DOHH2 (cell line): ENCODE data around the gene DNAJC5G.
"Not testable (repeated sequence)": the region's sequence is repeated elsewhere in the genome, so short reads cannot be mapped to it uniquely, and the experiment has no call there.

Experiments
- H3F3A ChIP-seq: fragments of 200-600 bp; sonication (generic), shearing (Covaris generic); 2 replicates; pipeline ENCODE4 v1.6.0; 2016; ENCODE audit warnings: antibody characterized with exemption, mild to moderate bottlenecking; ENCODE audit not compliant: control insufficient read depth, insufficient read depth
- H3K27ac ChIP-seq: fragments of 200-600 bp; sonication (generic); 2 replicates; pipeline ENCODE4 v1.5.1; 2014; ENCODE audit warnings: low read depth, mild to moderate bottlenecking, low read length, moderate library complexity
- H3K27me3 ChIP-seq: fragments of 200-600 bp; sonication (generic); 2 replicates; pipeline ENCODE4 v1.6.1; 2014; ENCODE audit warnings: mild to moderate bottlenecking, low read length, mixed read lengths; ENCODE audit not compliant: control insufficient read depth
- H3K36me3 ChIP-seq: fragments of 200-600 bp; sonication (generic); 2 replicates; pipeline ENCODE4 v1.6.1; 2014; ENCODE audit warnings: mild to moderate bottlenecking, low read length, moderate library complexity, mixed read lengths; ENCODE audit not compliant: control insufficient read depth
- H3K4me1 ChIP-seq: fragments of 200-600 bp; sonication (generic); 2 replicates; pipeline ENCODE4 v1.6.1; 2014; ENCODE audit warnings: mild to moderate bottlenecking, low read length, mixed read lengths; ENCODE audit not compliant: control insufficient read depth
- H3K4me2 ChIP-seq: fragments of 200-600 bp; sonication (generic); 2 replicates; pipeline ENCODE4 v1.6.0; 2014; ENCODE audit warnings: mild to moderate bottlenecking, low read length, moderate library complexity
- H3K4me3 ChIP-seq: fragments of 200-600 bp; sonication (generic); 2 replicates; pipeline ENCODE4 v1.5.1; 2014; ENCODE audit warnings: mild to moderate bottlenecking, low read length, mixed read lengths
- H3K79me2 ChIP-seq: fragments of 200-600 bp; sonication (generic); 2 replicates; pipeline ENCODE4 v1.6.1; 2014; ENCODE audit warnings: mild to moderate bottlenecking, low read length, mixed read lengths; ENCODE audit not compliant: control insufficient read depth
- H3K9me2 ChIP-seq: fragments of 200-600 bp; sonication (generic); replicated peaks from 2 replicates; pipeline ENCODE4 v1.6.1; 2014; ENCODE audit warnings: mild to moderate bottlenecking, low read length, mixed read lengths; ENCODE audit not compliant: control insufficient read depth
- H3K9me3 ChIP-seq: fragments of 200-600 bp; sonication (generic); 2 replicates; pipeline ENCODE4 v1.6.1; 2014; ENCODE audit warnings: antibody characterized with exemption, low read length, mixed read lengths; ENCODE audit not compliant: control insufficient read depth, insufficient read depth
- H4K20me1 ChIP-seq: fragments of 200-600 bp; sonication (generic); 2 replicates; pipeline ENCODE4 v1.6.0; 2014; ENCODE audit warnings: low read depth, mild to moderate bottlenecking, antibody characterized with exemption, low read length, moderate library complexity; ENCODE audit not compliant: control insufficient read depth, insufficient read depth
- EZH2phosphoT487 ChIP-seq: fragments of 200-600 bp; sonication (generic); IDR thresholded peaks from 2 replicates; pipeline ENCODE4 v1.6.1; 2017; ENCODE audit warnings: borderline replicate concordance, mild to moderate bottlenecking, antibody characterized with exemption, low read length, moderate library complexity, mixed read lengths
- TF ChIP-seq, protein P1 (sequence below): fragments of 200-600 bp; sonication (generic); IDR thresholded peaks from one replicate; pipeline ENCODE4 v1.5.1; 2014; ENCODE audit warnings: antibody characterized with exemption, mild to moderate bottlenecking, low read depth, low read length; ENCODE audit not compliant: poor library complexity, severe bottlenecking

DNAJC5G gene

GRCh38 chr2:27264253-27264752 lies 10.9 kb upstream of the DNAJC5G start:
- Histone ChIP-seq H3K9me3 (no peaks in the 10 kb centered on the region), H3K79me2 (no peaks in the 10 kb centered on the region), H3K27ac (no peak overlapping the region), H3K4me1 (peaks cover 33% of the 10 kb centered on the region), H3K4me3 (peak overlapping the region; percentile 78), H4K20me1 (no peaks in the 10 kb centered on the region), H3F3A (no peaks in the 10 kb centered on the region), H3K27me3 (peaks cover 73% of the 10 kb centered on the region), H3K36me3 (no peaks in the 10 kb centered on the region), H3K9me2 (no peaks in the 10 kb centered on the region), H3K4me2 (peak overlapping the region; percentile 89)
- TF ChIP-seq EZH2phosphoT487: no peak
- TF ChIP-seq, protein P1, sequence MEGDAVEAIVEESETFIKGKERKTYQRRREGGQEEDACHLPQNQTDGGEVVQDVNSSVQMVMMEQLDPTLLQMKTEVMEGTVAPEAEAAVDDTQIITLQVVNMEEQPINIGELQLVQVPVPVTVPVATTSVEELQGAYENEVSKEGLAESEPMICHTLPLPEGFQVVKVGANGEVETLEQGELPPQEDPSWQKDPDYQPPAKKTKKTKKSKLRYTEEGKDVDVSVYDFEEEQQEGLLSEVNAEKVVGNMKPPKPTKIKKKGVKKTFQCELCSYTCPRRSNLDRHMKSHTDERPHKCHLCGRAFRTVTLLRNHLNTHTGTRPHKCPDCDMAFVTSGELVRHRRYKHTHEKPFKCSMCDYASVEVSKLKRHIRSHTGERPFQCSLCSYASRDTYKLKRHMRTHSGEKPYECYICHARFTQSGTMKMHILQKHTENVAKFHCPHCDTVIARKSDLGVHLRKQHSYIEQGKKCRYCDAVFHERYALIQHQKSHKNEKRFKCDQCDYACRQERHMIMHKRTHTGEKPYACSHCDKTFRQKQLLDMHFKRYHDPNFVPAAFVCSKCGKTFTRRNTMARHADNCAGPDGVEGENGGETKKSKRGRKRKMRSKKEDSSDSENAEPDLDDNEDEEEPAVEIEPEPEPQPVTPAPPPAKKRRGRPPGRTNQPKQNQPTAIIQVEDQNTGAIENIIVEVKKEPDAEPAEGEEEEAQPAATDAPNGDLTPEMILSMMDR: no peak

GRCh38 chr2:27264753-27265535 lies 10.3 kb upstream of the DNAJC5G start:
- Histone ChIP-seq H3K27me3 (peaks cover 68% of the 10 kb centered on the region), H3K9me3 (no peaks in the 10 kb centered on the region)
- TF ChIP-seq EZH2phosphoT487: no peak
- TF ChIP-seq, protein P1: peak; percentile 73

GRCh38 chr2:27265536-27265870 lies 9.7 kb upstream of the DNAJC5G start:
- Histone ChIP-seq H3F3A (no peaks in the 10 kb centered on the region), H3K4me1 (peaks cover 33% of the 10 kb centered on the region), H3K27ac (no peak overlapping the region), H3K9me3 (no peaks in the 10 kb centered on the region), H3K4me2 (no peak overlapping the region; the same call in 1 of the 2 replicates), H3K27me3 (peaks cover 62% of the 10 kb centered on the region), H3K4me3 (no peak overlapping the region), H3K79me2 (no peaks in the 10 kb centered on the region), H3K36me3 (no peaks in the 10 kb centered on the region), H4K20me1 (no peaks in the 10 kb centered on the region), H3K9me2 (no peaks in the 10 kb centered on the region)
- TF ChIP-seq, protein P1: no peak
- TF ChIP-seq EZH2phosphoT487: no peak

More at GRCh38 chr2:27264753-27265535, 10.3 kb upstream of the DNAJC5G start:
- Histone ChIP-seq H3K4me1 (peaks cover 33% of the 10 kb centered on the region), H3K4me2 (peak overlapping the region; percentile 89), H3K27ac (no peak overlapping the region), H3K79me2 (no peaks in the 10 kb centered on the region), H3K9me2 (no peaks in the 10 kb centered on the region), H3K36me3 (no peaks in the 10 kb centered on the region), H3K4me3 (peak overlapping the region; percentile 78), H3F3A (no peaks in the 10 kb centered on the region), H4K20me1 (no peaks in the 10 kb centered on the region)

- H3K9me2 ChIP-seq, H3F3A ChIP-seq, H3K79me2 ChIP-seq, H3K27ac ChIP-seq, H3K4me3 ChIP-seq, H3K9me3 ChIP-seq, H3K36me3 ChIP-seq, H3K4me2 ChIP-seq, H4K20me1 ChIP-seq: not testable (repeated sequence)
- peaks cover 36% of the 10 kb centered on the region for H3K27me3 ChIP-seq
- peaks cover 27% of the 10 kb centered on the region for H3K4me1 ChIP-seq
Measured at GRCh38 chr2:27268296-27268695, 6.9 kb upstream of the DNAJC5G start.
